SU-DHL-6 (cell line): ENCODE data around the gene CAV1.

Source experiments
- H2AFZ ChIP-seq: fragments of 200-600 bp; sonication (generic); 2 replicates; pipeline ENCODE4 v1.6.1; 2014; ENCODE audit warnings: low read depth, mild to moderate bottlenecking, moderate library complexity, mixed read lengths, antibody characterized with exemption, low read length; ENCODE audit not compliant: severe bottlenecking
- H3F3A ChIP-seq: fragments of 200-600 bp; shearing (Covaris generic); 2 replicates; pipeline ENCODE4 v1.6.0; 2016; ENCODE audit warnings: antibody characterized with exemption, mild to moderate bottlenecking; ENCODE audit not compliant: insufficient read depth
- H3K27ac ChIP-seq: fragments of 200-600 bp; sonication (generic); 2 replicates; pipeline ENCODE4 v1.5.1; 2016; ENCODE audit warnings: low read depth, mild to moderate bottlenecking, low read length, moderate library complexity, mixed read lengths
- H3K27me3 ChIP-seq: fragments of 200-600 bp; sonication (generic), shearing (Covaris generic); 2 replicates; pipeline ENCODE4 v1.6.0; 2014; ENCODE audit warnings: mild to moderate bottlenecking, low read length
- H3K36me3 ChIP-seq: fragments of 200-600 bp; sonication (generic); 2 replicates; pipeline ENCODE4 v1.6.1; 2014; ENCODE audit warnings: mild to moderate bottlenecking, low read length, mixed read lengths
- H3K4me2 ChIP-seq: fragments of 300-600, 200-600 bp; shearing (Covaris generic), sonication (generic); 2 replicates; pipeline ENCODE4 v1.6.0; 2014; ENCODE audit warnings: low read length, low read depth, mild to moderate bottlenecking; ENCODE audit not compliant: poor library complexity, severe bottlenecking
- H3K4me3 ChIP-seq: fragments of 200-600 bp; sonication (generic); 2 replicates; pipeline ENCODE4 v1.5.1; 2014; ENCODE audit warnings: antibody characterized with exemption, low read length, mild to moderate bottlenecking, mixed read lengths; ENCODE audit not compliant: insufficient read depth, poor library complexity, severe bottlenecking
- H3K79me2 ChIP-seq: fragments of 200-600 bp; sonication (generic); 2 replicates; pipeline ENCODE4 v1.6.1; 2014; ENCODE audit warnings: mild to moderate bottlenecking, low read length, moderate library complexity; ENCODE audit not compliant: insufficient read depth
- H3K9ac ChIP-seq: fragments of 200-600 bp; sonication (generic); 2 replicates; pipeline ENCODE4 v1.7.0; 2014; ENCODE audit warnings: mild to moderate bottlenecking, low read length
- H3K9me2 ChIP-seq: fragments of 200-600 bp; sonication (generic); replicated peaks from 2 replicates; pipeline ENCODE4 v1.6.1; 2014; ENCODE audit warnings: low read length; ENCODE audit not compliant: insufficient read depth
- H3K9me3 ChIP-seq: fragments of 200-600 bp; sonication (generic); 2 replicates; pipeline ENCODE4 v1.6.1; 2014; ENCODE audit warnings: low read length, mixed read lengths; ENCODE audit not compliant: insufficient read depth
- H4K20me1 ChIP-seq: fragments of 200-600 bp; sonication (generic); 2 replicates; pipeline ENCODE4 v1.6.1; 2014; ENCODE audit warnings: low read depth, mild to moderate bottlenecking, antibody characterized with exemption, low read length, moderate library complexity, mixed read lengths
- EZH2phosphoT487 ChIP-seq: fragments of 200-600 bp; sonication (generic), shearing (Covaris generic); conservative IDR thresholded peaks from 2 replicates; pipeline ENCODE4 v1.6.1; 2018; ENCODE audit warnings: mild to moderate bottlenecking, antibody characterized with exemption, low read length, moderate library complexity, mixed read lengths
- TF ChIP-seq, protein P1 (sequence below): fragments of 200-600 bp; sonication (generic); IDR thresholded peaks from one replicate; pipeline ENCODE4 v1.5.1; 2017; ENCODE audit warnings: antibody characterized with exemption, mild to moderate bottlenecking, low read length, moderate library complexity; ENCODE audit not compliant: insufficient read depth, poor library complexity, severe bottlenecking

Gene CAV1

GRCh38 chr7:116571037-116571436 is 46.2 kb downstream of the CAV1 start:
- no peak overlapping the region for H3K9ac ChIP-seq
- H3K27ac ChIP-seq = no peak overlapping the region
- no peaks in the 10 kb centered on the region for H4K20me1 ChIP-seq
- no peaks in the 10 kb centered on the region for H3K79me2 ChIP-seq
- H3K36me3 ChIP-seq = no peaks in the 10 kb centered on the region
- TF ChIP-seq EZH2phosphoT487 = no peak
- TF ChIP-seq, protein P1, sequence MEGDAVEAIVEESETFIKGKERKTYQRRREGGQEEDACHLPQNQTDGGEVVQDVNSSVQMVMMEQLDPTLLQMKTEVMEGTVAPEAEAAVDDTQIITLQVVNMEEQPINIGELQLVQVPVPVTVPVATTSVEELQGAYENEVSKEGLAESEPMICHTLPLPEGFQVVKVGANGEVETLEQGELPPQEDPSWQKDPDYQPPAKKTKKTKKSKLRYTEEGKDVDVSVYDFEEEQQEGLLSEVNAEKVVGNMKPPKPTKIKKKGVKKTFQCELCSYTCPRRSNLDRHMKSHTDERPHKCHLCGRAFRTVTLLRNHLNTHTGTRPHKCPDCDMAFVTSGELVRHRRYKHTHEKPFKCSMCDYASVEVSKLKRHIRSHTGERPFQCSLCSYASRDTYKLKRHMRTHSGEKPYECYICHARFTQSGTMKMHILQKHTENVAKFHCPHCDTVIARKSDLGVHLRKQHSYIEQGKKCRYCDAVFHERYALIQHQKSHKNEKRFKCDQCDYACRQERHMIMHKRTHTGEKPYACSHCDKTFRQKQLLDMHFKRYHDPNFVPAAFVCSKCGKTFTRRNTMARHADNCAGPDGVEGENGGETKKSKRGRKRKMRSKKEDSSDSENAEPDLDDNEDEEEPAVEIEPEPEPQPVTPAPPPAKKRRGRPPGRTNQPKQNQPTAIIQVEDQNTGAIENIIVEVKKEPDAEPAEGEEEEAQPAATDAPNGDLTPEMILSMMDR = no peak
- no peaks in the 10 kb centered on the region for H3F3A ChIP-seq
- no peaks in the 10 kb centered on the region for H3K9me3 ChIP-seq
- H3K4me2 ChIP-seq = no peak overlapping the region
- H3K27me3 ChIP-seq = no peaks in the 10 kb centered on the region
- H3K4me3 ChIP-seq = no peak overlapping the region
- H2AFZ ChIP-seq = no peak overlapping the region
- no peaks in the 10 kb centered on the region for H3K9me2 ChIP-seq

DNA sequence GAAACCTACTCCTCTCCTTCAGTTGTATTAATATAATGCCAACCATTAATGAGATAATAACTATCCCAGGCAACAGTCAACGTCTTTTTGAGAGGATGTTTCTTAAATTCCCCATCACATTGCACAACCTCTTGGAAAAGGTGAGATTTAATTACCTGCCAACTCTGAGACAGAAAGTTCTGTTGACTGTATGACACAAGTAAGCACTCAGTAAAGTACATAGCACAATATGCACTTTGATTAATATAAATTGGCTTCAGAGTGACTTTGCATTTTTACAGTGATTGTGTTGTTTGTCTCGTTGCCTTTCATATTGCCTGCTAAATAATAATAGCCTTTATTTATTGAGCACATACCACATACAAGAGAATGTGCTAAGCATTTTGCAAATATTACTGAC is 46.7 kb downstream of the CAV1 start:
- Histone ChIP-seq H2AFZ (no peak overlapping the region), H3K27me3 (no peaks in the 10 kb centered on the region), H3K27ac (no peak overlapping the region), H3K9me3 (no peaks in the 10 kb centered on the region), H3K9ac (no peak overlapping the region), H3K4me2 (no peak overlapping the region), H3K4me3 (no peak overlapping the region), H3K79me2 (no peaks in the 10 kb centered on the region), H3K36me3 (no peaks in the 10 kb centered on the region), H3K9me2 (no peaks in the 10 kb centered on the region), H3F3A (no peaks in the 10 kb centered on the region), H4K20me1 (no peaks in the 10 kb centered on the region)
- TF ChIP-seq, protein P1 = no peak
- no peak for TF ChIP-seq EZH2phosphoT487

DNA sequence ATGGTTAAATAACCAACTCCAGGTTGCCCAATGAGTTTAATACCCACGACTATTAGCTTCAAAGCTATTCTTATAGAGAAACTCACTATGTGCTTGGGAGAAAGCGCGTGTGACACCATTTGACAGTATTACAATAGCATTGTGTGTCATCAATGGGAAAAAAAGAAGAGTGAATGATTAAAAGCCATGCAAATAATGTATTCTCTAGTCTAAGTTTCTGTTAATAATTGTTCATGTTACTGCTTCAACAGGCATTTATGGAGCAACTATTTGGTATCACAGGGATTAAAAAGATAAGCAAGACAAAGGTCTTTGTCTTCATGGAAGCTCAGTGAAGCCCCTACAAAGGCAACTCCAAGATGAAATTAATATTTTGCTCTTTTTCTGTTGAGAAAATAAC is 47.2 kb downstream of the CAV1 start:
- Histone ChIP-seq H3K9me2 (no peaks in the 10 kb centered on the region), H2AFZ (no peak overlapping the region), H3K27ac (no peak overlapping the region), H3F3A (no peaks in the 10 kb centered on the region), H3K4me3 (no peak overlapping the region), H3K36me3 (no peaks in the 10 kb centered on the region), H3K79me2 (no peaks in the 10 kb centered on the region), H3K27me3 (no peaks in the 10 kb centered on the region), H3K9me3 (no peaks in the 10 kb centered on the region), H3K9ac (no peak overlapping the region), H4K20me1 (no peaks in the 10 kb centered on the region), H3K4me2 (no peak overlapping the region)
- TF ChIP-seq, protein P1 = no peak
- no peak for TF ChIP-seq EZH2phosphoT487
